Measurements from ENCODE around the gene WNK4. TPM values are rescaled to one million over a fixed set of nuclear protein-coding genes. Genes with fewer than 3 reads are reported as not detected.
A peak's percentile ranks its signal among the peaks of the same experiment; 100 is the strongest.

WNK4 gene
- total RNA-seq, 1 experiment from 2014 or later, result 2.6 TPM

DNA sequence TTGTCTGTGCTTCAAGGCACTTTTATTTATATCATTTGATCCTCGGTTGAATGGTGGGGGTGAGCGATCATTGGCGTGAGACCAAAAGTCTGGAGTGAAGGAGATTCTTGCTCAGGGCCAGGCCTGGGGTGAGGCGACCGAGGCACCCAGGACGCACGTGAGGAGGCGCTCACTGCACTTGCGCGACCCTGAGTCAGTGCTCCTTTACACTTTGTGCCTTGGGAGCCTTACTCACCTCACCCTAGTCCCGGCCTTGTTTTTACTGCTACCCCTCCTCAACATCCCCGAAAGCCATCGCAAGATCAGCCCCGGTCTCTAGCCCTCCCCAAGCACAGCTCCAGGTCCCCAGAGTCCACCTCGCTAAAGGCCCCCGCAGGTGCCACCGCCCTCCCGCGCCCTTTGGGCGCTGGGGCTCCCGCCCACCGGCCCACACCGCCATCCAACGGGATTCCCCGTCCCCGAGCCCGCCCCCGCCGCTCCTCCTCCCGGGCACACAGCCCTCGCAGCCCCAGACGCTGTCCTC lies 36.1 kb upstream of the WNK4 start:
- H3K4me1 Mint-ChIP-seq, result peaks cover 34 to 35% of the 10 kb centered on the region in 2 experiments
- Histone ChIP-seq H3T11ph (ENCODE audit: low read length) (no peak overlapping the region), H2AK5ac (ENCODE audit: insufficient read length, low read length) (no peak overlapping the region), H2BK20ac (ENCODE audit: low read depth, low read length, poor library complexity, severe bottlenecking) (no peak overlapping the region), H3K4ac (ENCODE audit: low read depth, low read length) (no peak overlapping the region), H3K79me1 (ENCODE audit: insufficient read depth, low read depth, low read length, poor library complexity, severe bottlenecking) (no peaks in the 10 kb centered on the region), H3K14ac (ENCODE audit: insufficient read depth, low read length) (peak overlapping the region; percentile 81), H4K91ac (ENCODE audit: insufficient read length, low read depth, low read length) (no peak overlapping the region), H2BK120ac (ENCODE audit: low read depth, low read length, poor library complexity, severe bottlenecking) (no peak overlapping the region), H3K9ac (ENCODE audit: extremely low read depth, insufficient read length, low read length) (peak overlapping the region; percentile 72), H2BK15ac (ENCODE audit: low read depth, low read length) (no peak overlapping the region), H3K56ac (ENCODE audit: insufficient read length, low read depth, low read length) (no peak overlapping the region), H3K4me2 (ENCODE audit: insufficient read depth, insufficient read length, low read length) (peak overlapping the region; percentile 81), H4K5ac (ENCODE audit: insufficient read length, low read depth, low read length) (no peak overlapping the region), H2AFZ (ENCODE audit: low read length) (no peak overlapping the region), H2BK12ac (ENCODE audit: insufficient read length, low read depth, low read length) (no peak overlapping the region), H3K27me3 (ENCODE audit: insufficient read depth, low read length) (peaks cover 2% of the 10 kb centered on the region; the same call in 1 of the 2 replicates), H2BK5ac (ENCODE audit: insufficient read length, low read length) (no peak overlapping the region), H4K8ac (replicated peaks; ENCODE audit: insufficient read length, low read depth, low read length) (no peak overlapping the region), H3K9me3 (ENCODE audit: control insufficient read depth, low read depth, low read length) (no peaks in the 10 kb centered on the region), H3K18ac (ENCODE audit: insufficient read length, low read depth, low read length) (peak overlapping the region; percentile 69), H3K27ac (ENCODE audit: insufficient read length, low read depth, low read length) (peak overlapping the region; percentile 14), H3K23ac (ENCODE audit: insufficient read length, low read depth, low read length) (no peak overlapping the region), H3K4me1 (ENCODE audit: insufficient read depth, low read length) (peaks cover 2% of the 10 kb centered on the region; the same call in 1 of the 2 replicates), H4K20me1 (ENCODE audit: control insufficient read depth, insufficient read depth, insufficient read length) (no peaks in the 10 kb centered on the region), H3K79me2 (ENCODE audit: insufficient read depth, low read length) (no peaks in the 10 kb centered on the region), H3K23me2 (ENCODE audit: insufficient read length, low read depth, low read length, poor library complexity, severe bottlenecking) (peaks cover 6% of the 10 kb centered on the region)
- peak overlapping the region; percentile 88 to 91 for H3K4me3 Mint-ChIP-seq
- H3K27ac Mint-ChIP-seq, result peak overlapping the region; percentile 82 to 99 (median 97)
- peaks cover 29% of the 10 kb centered on the region for H3K27me3 Mint-ChIP-seq (ENCODE audit: low read depth)
- TF ChIP-seq, protein P1, sequence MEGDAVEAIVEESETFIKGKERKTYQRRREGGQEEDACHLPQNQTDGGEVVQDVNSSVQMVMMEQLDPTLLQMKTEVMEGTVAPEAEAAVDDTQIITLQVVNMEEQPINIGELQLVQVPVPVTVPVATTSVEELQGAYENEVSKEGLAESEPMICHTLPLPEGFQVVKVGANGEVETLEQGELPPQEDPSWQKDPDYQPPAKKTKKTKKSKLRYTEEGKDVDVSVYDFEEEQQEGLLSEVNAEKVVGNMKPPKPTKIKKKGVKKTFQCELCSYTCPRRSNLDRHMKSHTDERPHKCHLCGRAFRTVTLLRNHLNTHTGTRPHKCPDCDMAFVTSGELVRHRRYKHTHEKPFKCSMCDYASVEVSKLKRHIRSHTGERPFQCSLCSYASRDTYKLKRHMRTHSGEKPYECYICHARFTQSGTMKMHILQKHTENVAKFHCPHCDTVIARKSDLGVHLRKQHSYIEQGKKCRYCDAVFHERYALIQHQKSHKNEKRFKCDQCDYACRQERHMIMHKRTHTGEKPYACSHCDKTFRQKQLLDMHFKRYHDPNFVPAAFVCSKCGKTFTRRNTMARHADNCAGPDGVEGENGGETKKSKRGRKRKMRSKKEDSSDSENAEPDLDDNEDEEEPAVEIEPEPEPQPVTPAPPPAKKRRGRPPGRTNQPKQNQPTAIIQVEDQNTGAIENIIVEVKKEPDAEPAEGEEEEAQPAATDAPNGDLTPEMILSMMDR (conservative IDR thresholded peaks at IDR 0.05), result no peak
- DNase-seq, result no peak
- H3K9me3 Mint-ChIP-seq, result peaks cover 4 to 8% of the 10 kb centered on the region in 2 experiments; a peak in 4 of 5 replicates
- H3K36me3 Mint-ChIP-seq (ENCODE audit: insufficient read depth in 1 of 3, low read depth in 3 of 3), result no peaks in the 10 kb centered on the region; a peak in 1 of 7 replicates
- no CpG with 5 or more reads among the region's 32 CpGs for WGBS (ENCODE audit: extremely low coverage, insufficient read length, low lambda C conversion rate)

All from H9 (cell line).